NCI-H1048 (cell line): ENCODE measurements around the gene SDHAF2.
A peak's percentile ranks its signal among the peaks of the same experiment; 100 is the strongest.
"Not testable (repeated sequence)": the region's sequence is repeated elsewhere in the genome, so short reads cannot be mapped to it uniquely, and the experiment has no call there.

ENCODE experiments used
- DNase-seq: peaks from one replicate; lab custom pipeline; 2025; lab: John Stamatoyannopoulos, UW

Gene SDHAF2

DNA sequence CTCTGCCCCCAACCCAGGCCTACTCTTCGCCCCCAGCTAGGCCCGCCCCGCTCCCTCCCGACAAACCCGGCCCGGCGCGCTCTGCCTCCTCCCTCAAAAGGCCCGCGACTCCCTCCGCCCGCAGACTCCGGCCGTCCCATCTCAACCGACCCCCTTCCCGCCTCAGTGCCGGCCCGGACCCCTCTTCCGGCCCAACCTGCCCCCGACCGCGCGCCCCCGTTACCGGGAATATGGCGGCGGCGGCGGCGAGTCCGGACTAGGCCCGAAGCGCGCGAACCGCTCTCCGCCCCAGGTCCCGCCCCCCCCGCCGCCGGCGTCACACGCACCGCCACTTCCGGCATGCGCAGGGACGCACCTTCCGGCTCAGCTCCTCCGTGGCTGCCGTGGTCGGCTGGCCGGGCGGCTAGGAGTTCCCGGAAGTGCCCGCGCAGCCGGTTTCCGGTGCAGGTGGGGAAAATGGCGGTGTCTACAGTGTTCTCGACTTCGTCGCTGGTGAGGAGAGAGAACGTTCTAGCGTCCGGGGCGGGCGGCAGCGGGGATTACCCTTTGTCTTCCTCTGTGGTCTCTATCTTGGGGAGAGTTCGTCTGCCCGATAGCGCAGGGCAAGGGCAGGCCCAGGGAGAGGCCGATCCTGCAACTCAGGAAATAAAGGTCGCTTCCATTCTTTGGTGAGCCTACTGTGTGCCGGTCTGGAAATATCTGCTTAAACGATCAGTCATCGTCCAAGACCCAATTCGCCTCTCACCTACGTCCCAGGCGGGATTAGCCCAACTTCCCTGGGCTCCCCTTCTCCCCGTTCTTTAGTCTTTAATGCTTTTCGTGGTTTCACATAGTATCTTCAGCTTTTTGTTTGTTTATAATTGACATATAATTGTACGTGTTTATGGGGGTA, at the start of gene SDHAF2, which contains the start of gene CPSF7:
SDHAF2 (plus strand) TSS at position 434 of the 892 bp plus-strand sequence; CDS start at position 457, 23 bp downstream.
CPSF7 (minus strand) TSS at position 285 of the 892 bp plus-strand sequence. CDS start 740 bp downstream, outside the sequence.
- peak; percentile 78 for DNase-seq

GRCh38 chr11:61380884-61381283, 49.0 kb upstream of the SDHAF2 start:
- no peak for DNase-seq

DNA sequence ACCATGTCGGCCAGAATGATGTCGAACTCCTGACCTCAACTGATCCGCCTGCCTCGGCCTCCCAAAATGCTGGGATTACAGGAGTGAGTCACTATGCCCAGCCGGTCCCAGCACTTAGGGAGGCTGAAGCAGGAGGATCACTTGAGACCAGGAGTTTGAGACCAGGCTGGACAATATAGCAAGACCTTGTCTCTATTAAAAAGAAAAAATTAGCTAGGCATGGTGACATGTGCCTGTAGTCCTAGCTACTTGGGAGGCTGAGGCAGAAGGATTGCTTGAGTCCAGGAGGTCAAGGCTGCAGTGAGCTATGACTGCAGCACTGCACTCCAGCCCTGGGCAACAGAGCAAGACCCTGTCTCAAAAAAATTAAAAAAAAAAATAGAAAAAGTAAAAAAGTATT, 46.1 kb upstream of the SDHAF2 start:
- DNase-seq, result not testable (repeated sequence)

DNA sequence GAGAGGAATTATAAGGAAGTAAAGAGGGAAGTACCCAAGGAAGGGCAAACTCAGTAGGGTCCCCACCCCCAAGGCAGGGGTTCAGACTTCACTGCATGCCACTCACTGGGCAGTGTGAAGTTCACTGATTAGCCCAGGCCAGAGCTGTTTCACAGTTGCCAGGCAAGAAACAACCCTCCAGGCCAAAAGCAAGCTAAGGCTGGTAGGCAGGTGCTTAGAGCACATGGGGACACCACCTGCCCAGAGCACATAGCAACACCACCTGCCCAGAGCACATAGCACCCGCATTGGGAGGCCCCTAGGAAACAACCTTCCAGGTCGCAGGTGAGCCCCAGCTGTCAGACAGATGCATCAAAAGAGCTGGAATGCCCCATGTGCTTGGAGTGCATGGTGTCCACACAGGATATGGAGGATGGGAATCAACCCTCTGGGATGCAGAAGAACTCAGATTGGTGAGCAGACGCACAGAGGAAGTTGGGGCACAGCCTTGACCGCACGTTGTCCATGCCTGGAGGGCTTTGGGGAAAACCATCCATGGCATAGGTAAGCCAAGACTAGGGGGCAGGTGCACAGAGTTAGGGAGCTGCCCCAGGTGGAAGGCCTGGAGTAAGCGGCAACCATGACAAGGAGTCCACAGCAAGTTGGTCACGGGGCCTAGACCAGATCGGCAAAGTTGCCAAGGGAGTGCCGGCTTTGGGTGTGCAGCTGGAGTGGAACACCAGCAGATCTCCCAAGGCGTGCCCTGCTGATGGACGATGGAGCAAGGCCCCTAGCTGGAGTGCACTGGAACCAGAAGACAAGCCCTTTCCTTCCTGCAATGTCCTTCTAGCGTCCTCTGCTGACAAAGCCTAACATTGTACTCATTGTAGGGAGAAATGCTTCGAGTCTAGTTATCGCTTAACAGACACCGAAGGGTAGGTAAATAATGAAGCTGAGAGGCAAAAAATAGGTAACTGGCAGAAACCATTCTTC, 45.4 kb upstream of the SDHAF2 start:
- DNase-seq, result no peak

DNA sequence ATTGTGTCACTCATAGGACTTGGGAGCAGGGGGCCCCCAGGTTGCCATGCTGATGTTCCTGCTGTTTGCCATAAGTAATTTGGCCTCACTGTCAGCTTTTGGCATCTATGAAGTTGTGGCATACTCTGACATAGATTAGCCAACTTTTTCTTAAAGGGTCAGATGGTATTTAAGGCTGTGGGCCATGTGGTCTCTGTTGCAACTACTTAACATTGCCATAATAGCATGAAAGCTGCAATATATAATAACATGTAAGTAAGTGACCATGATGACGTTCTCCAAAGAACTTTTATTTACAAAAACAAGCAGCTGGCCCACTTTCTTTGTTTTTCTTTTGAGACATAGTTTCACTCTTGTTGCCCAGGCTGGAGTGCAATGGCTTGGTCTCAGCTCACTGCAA, 39.8 kb upstream of the SDHAF2 start:
- no peak for DNase-seq

- DNase-seq, result no peak
Measured at GRCh38 chr11:61392981-61393595, 36.8 kb upstream of the SDHAF2 start.

- no peak for DNase-seq
Measured at GRCh38 chr11:61401173-61401572, 28.8 kb upstream of the SDHAF2 start.

GRCh38 chr11:61401573-61401972, 28.4 kb upstream of the SDHAF2 start:
- no peak for DNase-seq

DNA sequence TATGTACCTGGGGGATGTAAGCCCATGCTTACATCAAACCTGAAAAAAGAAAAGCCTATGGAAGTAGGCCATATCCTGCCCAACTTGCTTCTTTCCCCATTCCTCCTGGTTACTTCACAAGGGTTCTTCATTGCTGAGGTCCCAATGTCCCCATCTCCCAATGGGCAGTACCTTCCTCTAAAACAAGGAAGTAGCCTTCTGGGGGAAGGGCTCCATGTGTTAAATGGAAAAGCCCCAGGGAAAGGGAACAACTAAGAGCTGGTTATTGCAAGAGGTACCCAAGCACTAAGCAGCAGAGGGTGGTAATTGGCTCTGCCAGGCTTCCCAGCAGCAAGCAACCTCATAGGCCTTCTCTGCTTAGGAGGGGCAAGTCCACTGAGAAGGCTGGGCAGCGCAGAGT, 26.3 kb upstream of the SDHAF2 start:
- no peak for DNase-seq

DNA sequence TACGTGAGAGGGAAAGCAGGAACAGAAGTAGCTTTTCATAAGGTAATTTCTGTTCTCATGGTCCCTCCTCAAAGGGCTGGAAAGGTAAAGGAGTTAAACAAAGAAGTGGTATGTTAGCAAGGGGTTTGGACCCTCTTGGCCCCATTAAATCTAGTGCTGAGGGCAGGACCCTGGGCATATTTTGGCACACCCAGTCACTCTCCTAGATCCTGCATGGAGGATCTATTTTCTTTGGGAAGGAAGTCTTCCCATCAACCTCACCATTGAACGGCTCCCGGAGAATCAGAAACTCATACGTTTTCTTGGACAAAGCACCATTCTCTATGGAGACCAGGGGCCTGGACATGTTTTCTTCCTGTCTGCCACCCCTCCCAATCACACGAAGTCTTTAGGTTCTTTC, 25.8 kb upstream of the SDHAF2 start:
- DNase-seq, result no peak

GRCh38 chr11:61404641-61405040, 25.3 kb upstream of the SDHAF2 start:
- no peak for DNase-seq

- no peak for DNase-seq
Measured at GRCh38 chr11:61406067-61406466, 23.9 kb upstream of the SDHAF2 start.

GRCh38 chr11:61406991-61407728, 22.8 kb upstream of the SDHAF2 start:
- no peak for DNase-seq

GRCh38 chr11:61411589-61411988, 18.3 kb upstream of the SDHAF2 start:
- no peak for DNase-seq

DNA sequence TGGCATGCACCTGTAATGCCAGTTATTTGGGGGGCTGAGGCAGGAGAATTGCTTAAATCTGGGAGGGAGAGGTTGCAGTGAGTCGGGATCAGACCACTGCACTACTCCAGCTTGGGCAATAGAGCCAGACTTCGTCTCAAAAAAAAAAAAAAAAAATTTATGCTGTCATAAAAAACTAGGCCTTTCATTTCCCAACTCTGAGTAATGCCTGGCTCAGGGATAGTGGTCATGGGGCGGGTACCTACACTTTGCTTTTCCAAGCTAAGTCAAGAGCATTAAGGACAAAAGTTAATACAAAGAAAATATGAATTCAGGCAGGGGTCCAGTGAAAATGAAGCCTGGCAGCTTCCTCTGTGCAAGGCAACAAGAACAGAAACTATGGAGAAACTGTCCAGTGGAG, 16.4 kb upstream of the SDHAF2 start:
- DNase-seq, result no peak

GRCh38 chr11:61414547-61414946, 15.4 kb upstream of the SDHAF2 start:
- no peak for DNase-seq

DNA sequence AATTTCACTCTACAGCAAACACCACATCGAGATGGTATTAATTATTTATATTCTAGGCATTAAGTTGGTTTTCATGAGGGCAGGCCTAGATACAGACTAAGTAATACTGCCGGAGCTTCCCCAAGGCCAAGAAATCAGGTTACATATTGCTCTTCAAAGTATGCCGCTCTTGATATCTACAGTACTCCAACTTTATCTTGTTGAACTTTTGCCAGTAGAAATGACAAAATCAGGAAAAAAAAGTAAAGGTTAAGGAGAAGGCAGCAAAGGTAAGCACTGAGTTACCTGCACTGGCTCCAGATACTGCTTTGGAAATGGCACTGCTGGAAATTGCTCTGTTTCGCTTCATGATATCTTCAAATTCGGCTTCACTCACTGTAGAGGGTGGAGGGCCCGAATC, 14.5 kb upstream of the SDHAF2 start:
- no peak for DNase-seq

- no peak for DNase-seq
Measured at GRCh38 chr11:61416941-61417340, 13.0 kb upstream of the SDHAF2 start.

DNA sequence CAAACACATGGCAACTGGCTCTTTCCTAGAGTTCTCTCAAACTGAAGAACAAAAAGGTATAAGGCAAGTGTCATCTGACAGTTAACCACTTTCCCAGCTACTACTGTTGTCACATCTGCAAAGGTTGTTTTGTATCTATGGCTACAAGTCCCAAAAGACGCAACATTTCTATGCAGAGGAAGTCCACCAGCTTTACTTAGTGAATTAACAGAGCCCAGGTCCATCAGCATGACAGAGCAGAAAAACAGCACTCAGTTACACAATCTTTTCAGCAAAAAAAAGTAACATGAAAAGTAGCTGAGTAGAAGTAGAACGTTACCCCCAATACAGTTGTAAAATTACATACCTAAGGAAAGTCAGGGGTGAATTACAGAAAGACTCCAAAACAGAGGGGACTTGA, 12.3 kb upstream of the SDHAF2 start:
- DNase-seq, result no peak

DNA sequence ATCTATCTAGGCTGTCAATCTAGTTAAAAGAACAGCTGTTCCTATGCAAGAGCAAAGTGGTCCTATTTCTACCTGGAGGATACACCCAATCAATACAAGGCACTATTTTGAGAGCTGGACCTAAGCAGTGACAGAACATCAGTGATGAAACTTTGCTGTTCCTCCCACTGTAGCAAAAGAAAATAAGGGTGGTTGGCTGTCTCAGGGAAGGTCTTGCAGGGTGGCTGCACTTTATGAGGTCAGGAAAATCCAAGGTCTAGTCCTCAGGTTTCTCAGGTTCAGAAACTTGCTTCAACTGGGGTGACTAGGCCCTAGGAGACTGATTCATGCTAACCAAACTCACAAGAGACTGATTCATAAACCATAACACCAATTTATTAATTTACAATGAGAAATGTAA, 11.8 kb upstream of the SDHAF2 start:
- no peak for DNase-seq

DNA sequence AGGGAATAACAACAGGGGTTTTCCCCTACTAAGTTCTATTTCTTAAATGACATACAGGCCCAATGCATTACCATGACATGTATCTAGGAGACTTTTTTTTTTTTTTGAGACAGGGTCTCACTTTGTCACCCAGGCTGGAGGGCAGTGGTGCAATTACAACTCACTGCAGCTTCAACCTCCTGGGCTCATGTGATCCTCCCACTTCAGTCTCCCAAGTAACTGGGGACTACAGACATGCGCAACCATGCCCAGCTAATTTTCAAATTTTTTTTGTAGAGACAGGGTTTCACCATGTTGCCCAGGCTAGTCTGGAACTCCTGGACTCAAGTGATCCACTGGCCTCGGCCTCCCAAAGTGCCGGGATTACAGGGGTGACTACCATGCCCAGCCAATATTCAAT, 7.7 kb upstream of the SDHAF2 start:
- DNase-seq, result no peak
